Thymus (tissue), 11 donors: Measurements from ENCODE around the gene LOC128125822.

Experiments used
- DNase-seq, 9 donors: peaks; one replicate each; pipeline ENCODE4 v3.0.0-alpha.2; 2013; ENCODE audit warnings: low spot score in 9 of 9, low read depth in 6 of 9, missing footprints in 1 of 9
- H3K27ac ChIP-seq, 2 donors: one replicate each; pipeline ENCODE4 v1.5.1; 2013; ENCODE audit warnings: control low read depth in 1 of 2, low read depth in 1 of 2, low read length in 1 of 2, mild to moderate bottlenecking in 1 of 2, moderate library complexity in 1 of 2
- H3K27me3 ChIP-seq, 2 donors: one replicate each; pipeline ENCODE4 v1.5.1; 2013; ENCODE audit warnings: low read length in 1 of 2; ENCODE audit not compliant: control insufficient read depth in 2 of 2, insufficient read depth in 1 of 2
- H3K36me3 ChIP-seq, 2 donors: one replicate each; pipeline ENCODE4 v1.5.1; 2013; ENCODE audit warnings: low read length in 1 of 2, mild to moderate bottlenecking in 1 of 2, moderate library complexity in 1 of 2; ENCODE audit not compliant: control insufficient read depth in 2 of 2, insufficient read depth in 2 of 2
- H3K4me1 ChIP-seq, 2 donors: one replicate each; pipeline ENCODE4 v1.5.1; 2013; ENCODE audit warnings: low read length in 2 of 2; ENCODE audit not compliant: control insufficient read depth in 2 of 2, insufficient read depth in 2 of 2
- H3K4me3 ChIP-seq, 2 donors: one replicate each; pipeline ENCODE4 v1.5.1; 2013; ENCODE audit warnings: low read length in 2 of 2, control low read depth in 1 of 2, mild to moderate bottlenecking in 1 of 2
- H3K9me3 ChIP-seq, 2 donors: one replicate each; pipeline ENCODE4 v1.5.1; 2013; ENCODE audit warnings: low read length in 1 of 2, mild to moderate bottlenecking in 1 of 2; ENCODE audit not compliant: control insufficient read depth in 2 of 2, insufficient read depth in 1 of 2
- WGBS: extraction: QIAGEN DNeasy Blood & Tissue Kit; methylation state at CpG from one replicate; pipeline ENCODE4 v1.1.7; 2013; 5-methylcytosine and 5-hydroxymethylcytosine counted together
- donor health status: healthy.

The LOC128125822 gene

GRCh38 chr6:63576147-63576772 is 4.0 kb downstream of the LOC128125822 start:
- H3K4me1 ChIP-seq = peaks cover 3 to 10% of the 10 kb centered on the region in 2 donors
- 98% methylated on average over 3 of the region's 3 CpGs for WGBS

GRCh38 chr6:63576985-63577712 is 4.9 kb downstream of the LOC128125822 start:
- no peak overlapping the region for H3K4me3 ChIP-seq
- no peaks in the 10 kb centered on the region for H3K27me3 ChIP-seq
- H3K36me3 ChIP-seq = peaks cover 8 to 37% of the 10 kb centered on the region in 2 donors
- DNase-seq = no peak
- H3K4me1 ChIP-seq = peaks cover 3 to 5% of the 10 kb centered on the region in 2 donors
- WGBS = 98% methylated on average over 5 of the region's 5 CpGs
- H3K9me3 ChIP-seq = no peaks in the 10 kb centered on the region
- H3K27ac ChIP-seq = no peak overlapping the region

More at GRCh38 chr6:63576147-63576772, 4.0 kb downstream of the LOC128125822 start:
- Histone ChIP-seq H3K9me3 (no peaks in the 10 kb centered on the region), H3K36me3 (peaks cover 8 to 34% of the 10 kb centered on the region in 2 donors), H3K27ac (no peak overlapping the region), H3K4me3 (no peak overlapping the region), H3K27me3 (no peaks in the 10 kb centered on the region)
- no peak for DNase-seq

- H3K4me1 ChIP-seq = peaks cover 3% of the 10 kb centered on the region in 2 donors
- no peak for DNase-seq
- peaks cover 8 to 43% of the 10 kb centered on the region in 2 donors for H3K36me3 ChIP-seq
- H3K4me3 ChIP-seq = no peak overlapping the region
- no peaks in the 10 kb centered on the region for H3K27me3 ChIP-seq
- no peaks in the 10 kb centered on the region for H3K9me3 ChIP-seq
- 100% methylated on average over 2 of the region's 2 CpGs for WGBS
- H3K27ac ChIP-seq = no peak overlapping the region
Measured at GRCh38 chr6:63578757-63579156, 6.5 kb downstream of the LOC128125822 start.

GRCh38 chr6:63579937-63580703 is 7.8 kb downstream of the LOC128125822 start:
- Histone ChIP-seq H3K36me3 (peaks cover 10 to 43% of the 10 kb centered on the region in 2 donors), H3K4me3 (no peak overlapping the region), H3K27me3 (no peaks in the 10 kb centered on the region), H3K9me3 (no peaks in the 10 kb centered on the region), H3K4me1 (no peaks in the 10 kb centered on the region), H3K27ac (no peak overlapping the region)
- WGBS = 99% methylated on average over 6 of the region's 6 CpGs
- DNase-seq = no peak

GRCh38 chr6:63580704-63580961 is 8.4 kb downstream of the LOC128125822 start:
- no peaks in the 10 kb centered on the region for H3K4me1 ChIP-seq
- no peak overlapping the region for H3K27ac ChIP-seq
- no peaks in the 10 kb centered on the region for H3K27me3 ChIP-seq
- DNase-seq = no peak
- H3K36me3 ChIP-seq = peaks cover 10 to 43% of the 10 kb centered on the region in 2 donors
- H3K9me3 ChIP-seq = no peaks in the 10 kb centered on the region
- H3K4me3 ChIP-seq = no peak overlapping the region
- 99% methylated on average over 3 of the region's 3 CpGs for WGBS

GRCh38 chr6:63581355-63582013 is 9.2 kb downstream of the LOC128125822 start:
- no peaks in the 10 kb centered on the region for H3K4me1 ChIP-seq
- peaks cover 10 to 39% of the 10 kb centered on the region in 2 donors for H3K36me3 ChIP-seq
- H3K27me3 ChIP-seq = no peaks in the 10 kb centered on the region
- 100% methylated on average over 2 of the region's 2 CpGs for WGBS
- H3K9me3 ChIP-seq = no peaks in the 10 kb centered on the region
- H3K27ac ChIP-seq = no peak overlapping the region
- H3K4me3 ChIP-seq = no peak overlapping the region
- no peak for DNase-seq

- no peak overlapping the region for H3K4me3 ChIP-seq
- H3K4me1 ChIP-seq = no peaks in the 10 kb centered on the region
- H3K36me3 ChIP-seq = peaks cover 10 to 28% of the 10 kb centered on the region in 2 donors
- H3K27ac ChIP-seq = no peak overlapping the region
- WGBS = 98% methylated on average over 4 of the region's 4 CpGs
- H3K9me3 ChIP-seq = no peaks in the 10 kb centered on the region
- no peaks in the 10 kb centered on the region for H3K27me3 ChIP-seq
- DNase-seq = no peak
Measured at GRCh38 chr6:63582579-63583231, 10.4 kb downstream of the LOC128125822 start.

- no peak overlapping the region for H3K4me3 ChIP-seq
- no peaks in the 10 kb centered on the region for H3K27me3 ChIP-seq
- no peak for DNase-seq
- no peaks in the 10 kb centered on the region for H3K4me1 ChIP-seq
- H3K27ac ChIP-seq = no peak overlapping the region
- no peaks in the 10 kb centered on the region for H3K9me3 ChIP-seq
- peaks cover 10 to 23% of the 10 kb centered on the region in 2 donors for H3K36me3 ChIP-seq
- WGBS = 97% methylated on average over 4 of the region's 4 CpGs
Measured at GRCh38 chr6:63584125-63584514, 11.8 kb downstream of the LOC128125822 start.
